Neutrophil (primary cell): ENCODE results near the gene SLC38A11.
"Not testable (repeated sequence)": the region's sequence is repeated elsewhere in the genome, so short reads cannot be mapped to it uniquely, and the experiment has no call there.

Source experiments
- H3K27ac ChIP-seq: fragments of 200-600 bp; sonication (generic); 2 replicates; pipeline ENCODE4 v1.5.1; 2016; ENCODE audit warnings: mild to moderate bottlenecking, moderate library complexity
- H3K27me3 ChIP-seq: fragments of 200-600 bp; sonication (generic); 2 replicates; pipeline ENCODE4 v1.6.0; 2016; ENCODE audit warnings: mild to moderate bottlenecking
- H3K36me3 ChIP-seq: fragments of 200-600 bp; sonication (generic); 2 replicates; pipeline ENCODE4 v1.5.1; 2017
- H3K4me1 ChIP-seq, 2 experiments: fragments of 200-600 bp in 1 of 2; sonication (generic) in 1 of 2; 1 replicate in 1 of 2; 2 replicates in 1 of 2; pipeline versions ENCODE4 v1.5.1 to v1.6.1; 2013 to 2016; ENCODE audit warnings: low read depth in 1 of 2, low read length in 1 of 2, mild to moderate bottlenecking in 1 of 2, moderate library complexity in 1 of 2; ENCODE audit not compliant: control insufficient read depth in 1 of 2, insufficient read depth in 1 of 2
- H3K4me3 ChIP-seq, 2 experiments: fragments of 200-600 bp in 1 of 2; sonication (generic) in 1 of 2; 1 replicate in 1 of 2; 2 replicates in 1 of 2; pipeline ENCODE4 v1.5.1; 2013 to 2016; ENCODE audit warnings: low read depth in 1 of 2, low read length in 1 of 2, mild to moderate bottlenecking in 1 of 2, moderate library complexity in 1 of 2
- H3K9me3 ChIP-seq: fragments of 200-600 bp; sonication (generic); 2 replicates; pipeline ENCODE4 v1.5.1; 2016
- TF ChIP-seq, protein P1 (sequence below): fragments of 200-600 bp; sonication (generic); IDR thresholded peaks from 2 replicates; pipeline ENCODE4 v1.5.1; 2016; ENCODE audit warnings: antibody characterized with exemption

The SLC38A11 gene, protein sequence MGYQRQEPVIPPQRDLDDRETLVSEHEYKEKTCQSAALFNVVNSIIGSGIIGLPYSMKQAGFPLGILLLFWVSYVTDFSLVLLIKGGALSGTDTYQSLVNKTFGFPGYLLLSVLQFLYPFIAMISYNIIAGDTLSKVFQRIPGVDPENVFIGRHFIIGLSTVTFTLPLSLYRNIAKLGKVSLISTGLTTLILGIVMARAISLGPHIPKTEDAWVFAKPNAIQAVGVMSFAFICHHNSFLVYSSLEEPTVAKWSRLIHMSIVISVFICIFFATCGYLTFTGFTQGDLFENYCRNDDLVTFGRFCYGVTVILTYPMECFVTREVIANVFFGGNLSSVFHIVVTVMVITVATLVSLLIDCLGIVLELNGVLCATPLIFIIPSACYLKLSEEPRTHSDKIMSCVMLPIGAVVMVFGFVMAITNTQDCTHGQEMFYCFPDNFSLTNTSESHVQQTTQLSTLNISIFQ

DNA sequence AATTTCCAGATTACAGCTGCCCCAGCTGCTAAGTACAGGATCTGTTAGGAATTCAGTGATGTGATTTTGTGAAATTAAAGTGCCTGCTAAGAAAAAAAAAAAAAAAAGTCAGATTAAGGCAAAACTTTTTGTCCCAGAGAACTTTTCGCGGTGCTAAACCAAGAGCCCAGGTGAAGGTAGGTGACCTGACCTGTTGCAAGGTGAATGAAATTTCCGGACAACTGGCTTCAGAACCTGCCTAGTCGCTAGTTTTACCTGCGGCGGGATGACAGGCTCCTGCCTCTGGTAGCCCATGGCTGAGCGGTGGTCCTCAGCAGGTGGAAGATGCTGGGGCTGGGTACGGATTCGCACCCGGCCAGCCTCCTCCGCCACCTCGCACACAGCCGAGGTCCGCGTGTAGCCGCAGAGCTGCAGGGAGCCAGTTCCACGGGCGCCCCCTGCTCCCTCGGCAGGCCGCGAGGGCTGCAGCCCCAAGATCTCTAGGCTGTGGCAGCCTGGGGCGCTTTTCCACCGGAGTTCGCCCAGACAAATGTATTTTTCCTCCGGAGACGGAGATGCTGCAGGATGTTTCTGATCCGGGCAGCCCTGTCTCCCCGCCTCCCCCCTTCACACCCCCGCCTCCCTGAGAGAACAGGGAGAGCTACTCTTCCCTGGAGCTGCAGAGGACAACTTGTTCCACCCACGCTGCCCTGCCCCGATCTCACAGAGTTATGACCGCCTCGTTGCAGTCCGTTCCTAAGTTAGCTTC lies at the start of gene SLC38A11:
Gene SLC38A11 (minus strand): TSS at position 572 of the 748 bp plus-strand sequence. CDS start 278 bp downstream, at position 294.
- Histone ChIP-seq H3K4me3 (no peak within 1 kb of the TSS), H3K27ac (no peak within 1 kb of the TSS)
- TF ChIP-seq, protein P1, sequence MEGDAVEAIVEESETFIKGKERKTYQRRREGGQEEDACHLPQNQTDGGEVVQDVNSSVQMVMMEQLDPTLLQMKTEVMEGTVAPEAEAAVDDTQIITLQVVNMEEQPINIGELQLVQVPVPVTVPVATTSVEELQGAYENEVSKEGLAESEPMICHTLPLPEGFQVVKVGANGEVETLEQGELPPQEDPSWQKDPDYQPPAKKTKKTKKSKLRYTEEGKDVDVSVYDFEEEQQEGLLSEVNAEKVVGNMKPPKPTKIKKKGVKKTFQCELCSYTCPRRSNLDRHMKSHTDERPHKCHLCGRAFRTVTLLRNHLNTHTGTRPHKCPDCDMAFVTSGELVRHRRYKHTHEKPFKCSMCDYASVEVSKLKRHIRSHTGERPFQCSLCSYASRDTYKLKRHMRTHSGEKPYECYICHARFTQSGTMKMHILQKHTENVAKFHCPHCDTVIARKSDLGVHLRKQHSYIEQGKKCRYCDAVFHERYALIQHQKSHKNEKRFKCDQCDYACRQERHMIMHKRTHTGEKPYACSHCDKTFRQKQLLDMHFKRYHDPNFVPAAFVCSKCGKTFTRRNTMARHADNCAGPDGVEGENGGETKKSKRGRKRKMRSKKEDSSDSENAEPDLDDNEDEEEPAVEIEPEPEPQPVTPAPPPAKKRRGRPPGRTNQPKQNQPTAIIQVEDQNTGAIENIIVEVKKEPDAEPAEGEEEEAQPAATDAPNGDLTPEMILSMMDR: no peak

DNA sequence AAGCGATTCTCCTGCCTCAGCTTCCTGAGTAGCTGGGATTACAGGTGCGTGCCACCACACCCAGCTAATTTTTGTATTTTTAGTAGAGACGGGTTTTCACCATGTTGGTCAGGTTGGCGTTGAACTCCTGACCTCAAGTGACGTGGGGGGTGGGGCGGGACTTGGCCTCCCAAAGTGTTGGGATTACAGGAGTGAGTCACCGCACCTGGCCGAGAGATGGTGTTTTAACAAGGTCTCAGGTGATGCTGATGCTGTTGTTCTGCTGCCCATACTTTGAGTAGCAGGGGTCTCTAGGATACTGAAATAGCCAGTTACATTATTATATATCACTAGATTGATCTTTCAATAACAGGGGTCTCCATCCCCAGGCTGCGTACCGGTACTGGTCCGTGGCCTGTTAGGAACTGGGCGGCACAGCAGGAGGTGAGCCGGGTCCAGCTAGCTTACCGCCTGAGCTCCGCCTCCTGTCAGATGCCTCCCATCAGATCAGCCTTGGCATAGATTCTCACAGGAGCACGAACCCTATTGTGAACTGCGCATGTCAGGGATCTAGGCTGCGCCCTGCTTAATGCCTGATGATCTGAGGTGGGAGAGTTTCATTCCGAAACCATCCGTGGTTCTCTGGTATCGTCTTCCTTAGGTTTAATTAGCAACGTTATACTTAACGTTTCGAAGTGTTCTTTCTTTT lies 48.3 kb upstream of the SLC38A11 start:
- no peak overlapping the region for H3K27ac ChIP-seq
- no peak overlapping the region for H3K4me3 ChIP-seq
- H3K9me3 ChIP-seq: no peaks in the 10 kb centered on the region
- H3K4me1 ChIP-seq: no peaks in the 10 kb centered on the region
- TF ChIP-seq, protein P1: no peak
- no peaks in the 10 kb centered on the region for H3K36me3 ChIP-seq
- H3K27me3 ChIP-seq: no peaks in the 10 kb centered on the region

More for the DNA sequence above, at the start of gene SLC38A11:
- Histone ChIP-seq H3K36me3 (no peaks in the 10 kb centered on the region), H3K4me1 (no peaks in the 10 kb centered on the region), H3K27me3 (peaks cover 36% of the 10 kb centered on the region), H3K9me3 (no peaks in the 10 kb centered on the region)

DNA sequence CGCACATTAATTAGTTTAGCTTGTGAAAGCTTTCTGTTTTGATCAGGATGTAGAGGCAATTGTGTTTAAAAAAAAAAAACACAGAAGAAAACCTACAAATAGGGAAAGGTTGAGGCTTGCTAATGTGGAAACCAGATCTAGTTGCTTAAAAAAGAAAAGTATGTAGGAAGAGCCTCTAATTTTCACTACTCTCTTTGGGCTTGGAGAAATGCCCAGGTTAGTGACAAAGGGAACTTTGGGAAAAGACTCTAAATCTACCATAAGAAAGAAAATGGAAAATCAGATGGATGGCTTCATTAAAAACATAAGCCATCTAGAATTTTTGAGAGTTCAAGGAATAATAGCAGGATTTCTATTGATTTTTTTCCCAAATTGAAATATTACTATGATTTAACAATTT lies 47.3 kb upstream of the SLC38A11 start:
- no peaks in the 10 kb centered on the region for H3K9me3 ChIP-seq
- no peaks in the 10 kb centered on the region for H3K36me3 ChIP-seq
- H3K4me1 ChIP-seq: no peaks in the 10 kb centered on the region
- no peaks in the 10 kb centered on the region for H3K27me3 ChIP-seq
- H3K27ac ChIP-seq: no peak overlapping the region
- TF ChIP-seq, protein P1: no peak
- H3K4me3 ChIP-seq: no peak overlapping the region

DNA sequence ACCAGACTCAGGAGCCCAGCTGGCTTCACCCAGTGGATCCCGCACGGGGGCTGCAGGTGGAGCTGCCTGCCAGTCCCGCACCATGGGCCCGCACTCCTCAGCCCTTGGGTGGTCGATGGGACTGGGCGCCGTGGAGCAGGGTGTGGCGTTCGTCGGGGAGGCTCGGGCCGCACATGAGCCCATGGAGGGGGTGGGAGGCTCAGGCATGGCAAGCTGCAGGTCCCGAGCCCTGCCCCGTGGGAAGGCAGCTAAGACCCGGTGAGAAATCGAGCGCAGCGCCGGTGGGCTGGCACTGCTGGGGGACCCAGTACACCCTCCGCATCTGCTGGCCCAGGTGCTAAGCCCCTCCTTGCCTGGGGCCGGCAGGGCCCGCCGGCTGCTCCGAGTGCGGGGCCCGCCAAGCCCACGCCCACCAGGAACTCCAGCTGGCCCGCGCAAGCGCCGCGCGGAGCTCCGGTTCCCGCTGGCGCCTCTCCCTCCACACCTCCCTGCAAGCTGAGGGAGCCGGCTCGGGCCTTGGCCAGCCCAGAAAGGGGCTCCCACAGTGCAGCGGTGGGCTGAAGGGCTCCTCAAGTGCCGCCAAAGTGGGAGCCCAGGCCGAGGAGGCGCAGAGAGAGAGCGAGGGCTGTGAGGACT lies 39.5 kb upstream of the SLC38A11 start:
- not testable (repeated sequence) for H3K36me3 ChIP-seq, H3K4me1 ChIP-seq, H3K27me3 ChIP-seq, H3K27ac ChIP-seq, H3K9me3 ChIP-seq, H3K4me3 ChIP-seq

DNA sequence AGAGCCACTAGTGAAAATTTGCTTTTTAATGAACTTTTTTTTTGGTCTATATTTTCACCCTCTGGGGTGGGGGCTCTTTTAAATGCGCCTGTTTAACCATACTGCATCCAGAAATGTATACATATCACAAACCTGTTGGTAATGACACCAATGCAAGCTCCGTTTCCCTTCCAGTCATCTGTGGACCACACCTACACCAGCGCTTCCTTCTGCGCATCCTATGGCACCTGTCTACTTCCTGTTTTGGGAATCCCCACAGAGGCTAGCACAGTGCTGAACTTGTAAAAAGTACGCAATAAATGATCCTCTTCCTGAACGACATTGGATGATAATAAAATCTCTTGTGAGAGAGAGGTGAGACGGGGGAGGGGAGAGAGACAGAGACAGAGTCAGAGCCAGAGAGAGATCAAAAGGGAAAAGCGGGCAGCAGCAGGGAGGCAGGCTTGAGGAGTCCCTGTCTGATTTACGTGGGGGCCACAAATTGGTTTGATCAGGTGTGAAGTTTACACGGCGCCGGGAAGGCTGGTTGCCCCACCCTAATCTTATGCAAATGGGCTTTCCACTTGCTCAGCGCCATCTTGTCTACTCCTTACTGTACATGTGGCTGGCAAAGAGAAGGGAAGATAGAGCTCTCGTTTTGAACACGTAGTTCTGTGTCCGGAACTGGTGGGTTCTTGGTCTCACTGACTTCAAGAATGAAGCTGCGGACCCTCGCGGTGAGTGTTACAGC lies 38.1 kb upstream of the SLC38A11 start:
- Histone ChIP-seq H3K4me3 (no peak overlapping the region), H3K4me1 (no peaks in the 10 kb centered on the region), H3K27me3 (no peaks in the 10 kb centered on the region), H3K27ac (no peak overlapping the region), H3K36me3 (no peaks in the 10 kb centered on the region), H3K9me3 (no peaks in the 10 kb centered on the region)
- TF ChIP-seq, protein P1: no peak
